Uterus (tissue), 4 donors: ENCODE results near the gene CD46. TPM values are rescaled to one million over a fixed set of nuclear protein-coding genes. Genes with fewer than 3 reads are reported as not detected.

Experiments
- DNase-seq, 2 donors: peaks; one replicate each; pipeline ENCODE4 v3.0.0-alpha.2; 2019 to 2020
- H3K27ac ChIP-seq, 2 donors: fragments of 200-600 bp; sonication (generic); 1 replicate in 1 of 2; 2 replicates in 1 of 2; pipeline ENCODE4 v1.5.1; 2016 to 2018
- H3K27me3 ChIP-seq, 2 donors: fragments of 200-600 bp; sonication (generic); one replicate each; pipeline ENCODE4 v1.5.1; 2018 to 2019; ENCODE audit warnings: control low read depth in 1 of 2
- H3K36me3 ChIP-seq, 2 donors: fragments of 200-600 bp; sonication (generic); one replicate each; pipeline ENCODE4 v1.5.1; 2019; ENCODE audit warnings: control low read depth in 1 of 2
- H3K4me1 ChIP-seq, 2 donors: fragments of 200-600 bp; sonication (generic); one replicate each; pipeline ENCODE4 v1.5.1; 2018 to 2019; ENCODE audit warnings: control low read depth in 1 of 2
- H3K4me3 ChIP-seq, 2 donors: fragments of 200-600 bp; sonication (generic); 1 replicate in 1 of 2; 2 replicates in 1 of 2; pipeline ENCODE4 v1.5.1; 2018 to 2019; ENCODE audit warnings: mild to moderate bottlenecking in 1 of 2
- H3K9me3 ChIP-seq, 2 donors: fragments of 200-600 bp; sonication (generic); one replicate each; pipeline ENCODE4 v1.5.1; 2019; ENCODE audit warnings: control low read depth in 1 of 2
- CTCF ChIP-seq, 4 experiments: fragments of 200-600 bp in 2 of 4; fragments of 450-650 bp in 2 of 4; sonication (generic) in 2 of 4; IDR thresholded peaks; one replicate each; pipeline ENCODE4 v1.5.1; 2016 to 2019; ENCODE audit warnings: antibody characterized with exemption in 4 of 4, mild to moderate bottlenecking in 2 of 4, moderate library complexity in 1 of 4
- POLR2A ChIP-seq, 2 donors: fragments of 450-650 bp; IDR thresholded peaks; one replicate each; pipeline ENCODE4 v1.6.1; 2016; ENCODE audit warnings: antibody characterized with exemption in 2 of 2, mild to moderate bottlenecking in 1 of 2, moderate library complexity in 1 of 2
- intact Hi-C: fragments of 100-400 bp; cut with DNase I; formaldehyde crosslinking; loops from one replicate; pipeline ENCODE4 v1.15.1; 2023; ENCODE audit warnings: low total_unique reads
- total RNA-seq, 4 donors: library from RNA; depleted of rRNA in 3 of 4; stranded (reverse); fragments of >200 nt in 3 of 4; gene quantifications; one replicate each; pipeline versions ENCODE4 v1.1.0 to v1.2.4, GENCODE V29; 2014 to 2023
- donor health status: DM: yes; HTN: yes; CAD: no.

CD46 gene
- total RNA-seq, 4 donors from 2014 or later, result 118 to 195 (median 174) TPM

DNA sequence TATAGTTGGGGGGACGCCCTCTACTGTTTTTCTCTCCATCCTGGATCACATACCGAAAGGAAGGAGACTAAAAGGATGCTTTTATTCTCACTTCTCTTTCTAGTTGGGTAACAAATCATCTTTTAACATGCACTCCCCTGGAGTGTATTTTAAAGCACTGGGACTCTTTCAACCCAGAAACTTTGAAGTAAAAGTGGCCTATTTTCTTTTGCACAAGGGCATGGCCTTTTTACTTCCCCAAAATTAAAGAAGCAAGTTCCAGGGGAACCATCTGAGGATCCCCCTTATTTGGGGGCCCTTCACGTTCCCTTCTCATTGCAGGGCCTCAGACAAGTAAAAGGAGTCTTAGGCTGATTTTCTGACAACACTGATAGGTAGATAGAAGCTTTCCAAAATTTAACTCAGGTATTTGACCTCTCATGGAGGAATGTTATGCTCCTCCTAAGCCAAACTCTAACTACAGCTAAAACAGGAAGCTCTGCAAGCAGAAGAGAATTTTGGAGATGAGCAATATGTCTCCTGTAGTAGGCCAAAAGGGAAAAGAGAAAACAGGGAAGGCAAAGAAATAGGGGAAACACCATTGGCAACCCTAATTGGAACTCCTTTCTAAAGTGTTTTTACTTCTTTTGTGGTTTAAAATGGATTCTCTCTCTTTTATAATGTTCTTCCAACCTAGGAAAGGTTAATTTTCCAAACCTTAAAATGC is 8.9 kb upstream of the CD46 start:
- intact Hi-C loops, result no loop called here
- H3K27me3 ChIP-seq, result no peaks in the 10 kb centered on the region
- DNase-seq, result no peak
- H3K36me3 ChIP-seq, result no peaks in the 10 kb centered on the region
- no peak overlapping the region for H3K4me3 ChIP-seq
- TF ChIP-seq CTCF (IDR thresholded peaks at IDR 0.05) (no peak), POLR2A (IDR thresholded peaks at IDR 0.05) (no peak)
- no peaks in the 10 kb centered on the region for H3K9me3 ChIP-seq
- no peaks in the 10 kb centered on the region for H3K4me1 ChIP-seq
- no peak overlapping the region for H3K27ac ChIP-seq

DNA sequence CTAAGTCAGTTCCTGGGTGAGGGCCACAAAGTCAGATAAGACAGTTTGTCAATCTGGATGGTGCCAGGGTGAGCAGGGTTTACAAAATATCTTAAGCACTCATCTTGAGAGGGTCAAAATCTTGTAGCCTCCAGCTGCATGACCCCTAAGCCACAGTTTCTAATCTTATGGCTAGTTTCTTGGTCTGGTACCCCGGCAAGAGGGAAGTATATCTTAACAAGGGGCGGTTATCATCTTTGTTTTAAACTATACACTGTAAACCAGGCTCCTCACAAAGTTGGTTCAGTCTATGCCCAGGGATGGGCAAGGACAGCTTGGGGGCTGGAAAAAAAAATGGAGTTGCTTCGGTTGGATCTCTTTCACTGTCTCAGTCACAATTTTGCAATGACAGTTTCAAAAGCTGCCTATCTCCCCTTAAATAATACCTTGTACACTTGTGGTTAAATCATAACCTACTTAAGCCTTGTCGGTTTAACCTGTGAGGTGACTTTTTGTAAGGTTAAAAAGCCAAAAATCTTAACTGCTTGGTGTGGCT is 7.8 kb upstream of the CD46 start:
- Histone ChIP-seq H3K4me3 (no peak overlapping the region), H3K27ac (no peak overlapping the region), H3K4me1 (no peaks in the 10 kb centered on the region), H3K27me3 (no peaks in the 10 kb centered on the region), H3K9me3 (no peaks in the 10 kb centered on the region), H3K36me3 (no peaks in the 10 kb centered on the region)
- no peak for TF ChIP-seq CTCF (IDR thresholded peaks at IDR 0.05)
- no peak for TF ChIP-seq POLR2A (IDR thresholded peaks at IDR 0.05)
- intact Hi-C loops, result no loop called here
- DNase-seq, result no peak

DNA sequence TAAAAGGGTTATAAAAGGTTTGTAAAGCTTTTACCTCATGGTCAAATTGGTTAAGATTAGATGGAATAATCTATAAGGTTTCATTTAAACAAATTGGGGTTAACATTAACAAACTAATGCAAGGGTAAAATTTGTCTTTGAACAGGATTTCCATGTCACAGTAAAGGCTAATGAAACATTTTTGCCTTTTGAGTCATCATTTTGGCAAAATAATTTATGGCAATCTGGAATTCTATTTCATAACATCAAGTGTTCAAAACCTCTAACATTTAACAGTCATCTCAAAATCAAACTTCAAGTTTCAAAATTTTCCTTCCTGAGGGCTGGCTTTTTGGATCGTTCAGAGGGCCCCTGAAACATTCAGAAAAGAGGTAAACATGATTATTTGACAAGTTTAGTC is 6.6 kb upstream of the CD46 start:
- intact Hi-C loops, result no loop called here
- Histone ChIP-seq H3K27me3 (no peaks in the 10 kb centered on the region), H3K9me3 (no peaks in the 10 kb centered on the region), H3K4me1 (no peaks in the 10 kb centered on the region), H3K27ac (no peak overlapping the region), H3K36me3 (no peaks in the 10 kb centered on the region), H3K4me3 (no peak overlapping the region)
- TF ChIP-seq POLR2A (IDR thresholded peaks at IDR 0.05), result no peak
- TF ChIP-seq CTCF (IDR thresholded peaks at IDR 0.05), result no peak
- DNase-seq, result no peak

DNA sequence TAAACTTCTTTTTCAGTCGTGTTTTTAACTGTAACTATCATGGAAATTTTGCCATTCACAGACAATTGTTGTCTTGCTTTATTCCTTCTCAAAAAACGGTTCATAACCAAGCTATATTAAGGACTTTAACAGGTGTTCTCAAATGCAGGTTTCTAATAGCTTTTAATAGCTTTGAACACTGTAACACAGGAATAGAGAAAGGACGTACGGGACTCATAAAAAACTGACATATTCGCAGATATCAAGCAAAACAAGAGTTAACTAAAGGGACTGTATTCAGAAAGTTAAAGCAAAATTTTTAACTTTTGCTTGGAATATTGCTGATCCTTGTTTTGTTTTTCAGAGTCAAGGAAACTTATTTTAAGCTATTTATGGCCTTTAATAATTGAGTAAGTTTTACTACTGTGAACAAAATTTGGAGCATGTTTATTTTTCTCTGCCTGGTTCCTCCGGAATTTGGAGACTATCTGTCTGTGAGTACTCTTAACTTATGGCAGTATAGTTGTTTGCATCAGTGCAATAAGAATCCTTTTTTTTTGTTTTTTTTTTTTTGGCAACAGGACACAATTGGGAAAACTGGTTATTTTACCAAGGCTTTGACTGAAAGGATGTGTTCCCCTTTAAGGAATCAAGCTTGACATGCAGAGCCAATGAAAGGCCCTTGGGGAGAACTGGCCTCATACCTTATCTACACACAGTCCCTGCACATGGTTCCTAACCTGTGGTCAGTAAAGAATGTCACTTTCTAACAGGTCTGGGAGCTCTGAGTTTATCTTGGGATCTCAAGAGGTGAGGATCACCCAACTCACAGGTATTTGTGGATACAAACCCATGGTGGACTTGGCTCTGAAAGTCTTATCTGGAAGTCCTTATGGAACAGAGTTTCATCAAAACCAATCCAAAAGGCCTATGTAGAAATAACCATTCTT is 5.8 kb upstream of the CD46 start:
- no peak for DNase-seq
- no peak for TF ChIP-seq CTCF (IDR thresholded peaks at IDR 0.05)
- no peak overlapping the region for H3K4me3 ChIP-seq
- H3K27ac ChIP-seq, result no peak overlapping the region
- no peaks in the 10 kb centered on the region for H3K27me3 ChIP-seq
- H3K9me3 ChIP-seq, result no peaks in the 10 kb centered on the region
- no peaks in the 10 kb centered on the region for H3K36me3 ChIP-seq
- intact Hi-C loops, result no loop called here
- no peaks in the 10 kb centered on the region for H3K4me1 ChIP-seq
